ENCODE results near the gene ITLN1. TPM values are rescaled to one million over a fixed set of nuclear protein-coding genes. Genes with fewer than 3 reads are reported as not detected.

ITLN1 gene
- total RNA-seq, 1 experiment from 2014 or later = not detected

GRCh38 chr1:160863061-160863773, 21.8 kb downstream of the ITLN1 start:
- Mint-ChIP-seq H3K27me3 (ENCODE audit: insufficient read depth, unreplicated experiment) (no peaks in the 10 kb centered on the region), H3K9me3 (ENCODE audit: unreplicated experiment) (no peaks in the 10 kb centered on the region), H3K4me1 (ENCODE audit: insufficient read depth, unreplicated experiment) (peaks cover 3% of the 10 kb centered on the region), H3K27ac (ENCODE audit: low read depth, unreplicated experiment) (no peak overlapping the region), H3K4me3 (ENCODE audit: unreplicated experiment) (no peak overlapping the region), H3K36me3 (ENCODE audit: insufficient read depth, unreplicated experiment) (no peaks in the 10 kb centered on the region)
- TF ChIP-seq CTCF (IDR thresholded peaks at IDR 0.05; ENCODE audit: unreplicated experiment) = no peak
- ChIA-PET POLR2A (no interaction called here), CTCF (interaction anchor here (1.0 to 1.4 kb wide), 3 partner anchors 14 to 91 kb away, joined by 3 read pairs; no protein-coding TSS in a partner anchor)
- no TSS peak for BruUV-seq (replicated peaks)
- DNase-seq (ENCODE audit: unreplicated experiment) = no peak
- intact Hi-C loops (cut with micrococcal nuclease) = no loop called here

GRCh38 chr1:160862203-160863060, 22.5 kb downstream of the ITLN1 start, which contains the start of gene CD244:
Gene CD244 (minus strand): TSS chr1:160862887. CDS start chr1:160862677, 210 bp downstream.
- Mint-ChIP-seq H3K4me1 (ENCODE audit: insufficient read depth, unreplicated experiment) (no peaks in the 10 kb centered on the region), H3K27me3 (ENCODE audit: insufficient read depth, unreplicated experiment) (no peaks in the 10 kb centered on the region), H3K36me3 (ENCODE audit: insufficient read depth, unreplicated experiment) (no peaks in the 10 kb centered on the region), H3K27ac (ENCODE audit: low read depth, unreplicated experiment) (no peak within 1 kb of the TSS), H3K4me3 (ENCODE audit: unreplicated experiment) (no peak within 1 kb of the TSS), H3K9me3 (ENCODE audit: unreplicated experiment) (no peaks in the 10 kb centered on the region)
- POLR2A ChIA-PET = no interaction called here
- intact Hi-C loops (cut with micrococcal nuclease) = no loop called here
- DNase-seq (ENCODE audit: unreplicated experiment) = no peak
- CTCF ChIA-PET = interaction anchor here (0.7 to 1.4 kb wide), 4 partner anchors 15 to 304 kb away, joined by 3 read pairs; partner anchors contain the start of gene PPOX
- no TSS peak for BruUV-seq (replicated peaks)
- no peak for TF ChIP-seq CTCF (IDR thresholded peaks at IDR 0.05; ENCODE audit: unreplicated experiment)

- no TSS peak for BruUV-seq (replicated peaks)
- H3K4me3 Mint-ChIP-seq (ENCODE audit: unreplicated experiment) = no peak overlapping the region
- no peaks in the 10 kb centered on the region for H3K9me3 Mint-ChIP-seq (ENCODE audit: unreplicated experiment)
- POLR2A ChIA-PET = interaction anchor here (0.8 kb wide), 1 partner anchor 21 kb away, joined by 3 read pairs; no protein-coding TSS in a partner anchor
- H3K27ac Mint-ChIP-seq (ENCODE audit: low read depth, unreplicated experiment) = no peak overlapping the region
- CTCF ChIA-PET = interaction anchor here (0.5 to 1.2 kb wide), 4 partner anchors 8 to 134 kb away, joined by 3 to 4 read pairs (median 3); no protein-coding TSS in a partner anchor
- H3K27me3 Mint-ChIP-seq (ENCODE audit: insufficient read depth, unreplicated experiment) = no peaks in the 10 kb centered on the region
- no peaks in the 10 kb centered on the region for H3K4me1 Mint-ChIP-seq (ENCODE audit: insufficient read depth, unreplicated experiment)
- no peak for DNase-seq (ENCODE audit: unreplicated experiment)
- H3K36me3 Mint-ChIP-seq (ENCODE audit: insufficient read depth, unreplicated experiment) = no peaks in the 10 kb centered on the region
- intact Hi-C loops (cut with micrococcal nuclease) = no loop called here
- TF ChIP-seq CTCF (IDR thresholded peaks at IDR 0.05; ENCODE audit: unreplicated experiment) = no peak
Observed at GRCh38 chr1:160860840-160861505, 24.0 kb downstream of the ITLN1 start.

Data from MCF 10A (cell line).